GM12878 (cell line): ENCODE data around the gene MTA3. TPM values are rescaled to one million over a fixed set of nuclear protein-coding genes. Genes with fewer than 3 reads are reported as not detected.

Source experiments
- ELK1 ChIP-seq: IDR thresholded peaks from 2 replicates; pipeline ENCODE4 v1.6.1; 2012; ENCODE audit warnings: low read depth, low read length, improper control_type of control experiment
- GATAD2B ChIP-seq: fragments of 450-650 bp; conservative IDR thresholded peaks from 2 replicates; pipeline ENCODE4 v1.6.1; 2017; ENCODE audit warnings: low read depth, mild to moderate bottlenecking, moderate library complexity
- IRF4 ChIP-seq: IDR thresholded peaks from 2 replicates; pipeline ENCODE4 v1.6.1; 2011; ENCODE audit warnings: low read depth, low read length
- MEF2A ChIP-seq: IDR thresholded peaks from 2 replicates; pipeline ENCODE4 v1.6.1; 2011; ENCODE audit warnings: low read depth, mild to moderate bottlenecking, low read length, moderate library complexity; ENCODE audit not compliant: insufficient read depth
- MTA3 ChIP-seq: IDR thresholded peaks from 2 replicates; pipeline ENCODE4 v1.6.1; 2012; ENCODE audit warnings: low read length, inconsistent platforms, borderline replicate concordance
- MYB ChIP-seq: fragments of 150-350 bp; IDR thresholded peaks from 2 replicates; pipeline ENCODE4 v1.6.1; 2014; ENCODE audit warnings: mild to moderate bottlenecking, low read depth, low read length, borderline replicate concordance
- NFYA ChIP-seq: IDR thresholded peaks from 2 replicates; pipeline ENCODE4 v1.6.1; 2011; ENCODE audit warnings: low read depth, mild to moderate bottlenecking, low read length, improper control_type of control experiment, borderline replicate concordance
- NKRF ChIP-seq: fragments of 450-650 bp; conservative IDR thresholded peaks from 2 replicates; pipeline ENCODE4 v1.6.1; 2017; ENCODE audit warnings: mild to moderate bottlenecking, moderate library complexity
- SP1 ChIP-seq: IDR thresholded peaks from one replicate; pipeline ENCODE4 v1.6.1; 2011; ENCODE audit warnings: low read depth, low read length
- SREBF1 ChIP-seq: IDR thresholded peaks from 2 replicates; pipeline ENCODE4 v1.6.1; 2012; ENCODE audit warnings: mild to moderate bottlenecking, low read length
- SREBF2 ChIP-seq: IDR thresholded peaks from 2 replicates; pipeline ENCODE4 v1.6.1; 2012; ENCODE audit warnings: mild to moderate bottlenecking, low read length
- SRF ChIP-seq, 2 experiments: IDR thresholded peaks; 2 replicates each; pipeline ENCODE4 v1.6.1; 2011; ENCODE audit warnings: low read depth in 2 of 2, low read length in 2 of 2, mild to moderate bottlenecking in 1 of 2, moderate library complexity in 1 of 2
- STAT1 ChIP-seq: fragments of 450-650 bp; conservative IDR thresholded peaks from 2 replicates; pipeline ENCODE4 v1.6.1; 2014; ENCODE audit warnings: antibody characterized with exemption, mild to moderate bottlenecking
- SUPT20H ChIP-seq: IDR thresholded peaks from 2 replicates; pipeline ENCODE4 v1.6.1; 2011; ENCODE audit warnings: low read depth, mild to moderate bottlenecking, low read length, moderate library complexity, borderline replicate concordance; ENCODE audit not compliant: control insufficient read depth
- TAF1 ChIP-seq: IDR thresholded peaks from 2 replicates; pipeline ENCODE4 v1.6.1; 2011; ENCODE audit warnings: mild to moderate bottlenecking, low read depth, low read length, borderline replicate concordance
- TARDBP ChIP-seq: IDR thresholded peaks from 2 replicates; pipeline ENCODE4 v1.6.1; 2016; ENCODE audit warnings: borderline replicate concordance
- YY1 ChIP-seq: IDR thresholded peaks from 2 replicates; pipeline ENCODE4 v1.6.1; 2011; ENCODE audit warnings: low read depth, mild to moderate bottlenecking, low read length
- polyA plus RNA-seq, 11 experiments: library from polyadenylated mRNA; depleted of rRNA in 4 of 11; unstranded in 6 of 11; stranded (reverse) in 5 of 11; fragments of >200 nt; fragmentation: Nextera tagmentation in 4 of 11; fragmentation: Illumina TruSeq in 1 of 11; extraction: Ambion mirVana in 4 of 11; extraction: Trizol in 1 of 11; gene quantifications; 1 replicate in 1 of 11; 2 replicates in 10 of 11; pipeline versions ENCODE4 v1.2.1 to v1.2.3, GENCODE V29; 2011 to 2016; ENCODE audit warnings: inconsistent platforms in 2 of 11, missing spikeins in 2 of 11, low read depth in 1 of 11
- total RNA-seq, 4 experiments: library from RNA; depleted of rRNA in 3 of 4; stranded (reverse); fragments of >200 nt in 3 of 4; fragmentation: Illumina TruSeq in 1 of 4; extraction: Trizol in 1 of 4; gene quantifications; 2 replicates each; pipeline versions ENCODE4 v1.2.1 to v1.2.3, GENCODE V29; 2013 to 2021
- TF ChIP-seq, protein P1 (sequence below): fragments of 450-650 bp; IDR thresholded peaks from 2 replicates; pipeline ENCODE4 v1.6.1; 2016; ENCODE audit warnings: mild to moderate bottlenecking, moderate library complexity, borderline replicate concordance
- TF ChIP-seq, protein P2 (sequence below): fragments of 450-650 bp; IDR thresholded peaks from 2 replicates; pipeline ENCODE4 v1.6.1; 2016; ENCODE audit warnings: mild to moderate bottlenecking
- TF ChIP-seq, protein P3 (sequence below): fragments of 450-650 bp; formaldehyde crosslinking; IDR thresholded peaks from 2 replicates; pipeline ENCODE4 v1.4.0; 2022; ENCODE audit warnings: mild to moderate bottlenecking, moderate library complexity

MTA3 gene
- total and polyA plus RNA-seq, 10 of the 15 experiments (the other 5 are each of a cell fraction or from before 2014, with no cell fraction given) = 17.6 to 45.5 (median 26.5) TPM

- TF ChIP-seq, protein P1, sequence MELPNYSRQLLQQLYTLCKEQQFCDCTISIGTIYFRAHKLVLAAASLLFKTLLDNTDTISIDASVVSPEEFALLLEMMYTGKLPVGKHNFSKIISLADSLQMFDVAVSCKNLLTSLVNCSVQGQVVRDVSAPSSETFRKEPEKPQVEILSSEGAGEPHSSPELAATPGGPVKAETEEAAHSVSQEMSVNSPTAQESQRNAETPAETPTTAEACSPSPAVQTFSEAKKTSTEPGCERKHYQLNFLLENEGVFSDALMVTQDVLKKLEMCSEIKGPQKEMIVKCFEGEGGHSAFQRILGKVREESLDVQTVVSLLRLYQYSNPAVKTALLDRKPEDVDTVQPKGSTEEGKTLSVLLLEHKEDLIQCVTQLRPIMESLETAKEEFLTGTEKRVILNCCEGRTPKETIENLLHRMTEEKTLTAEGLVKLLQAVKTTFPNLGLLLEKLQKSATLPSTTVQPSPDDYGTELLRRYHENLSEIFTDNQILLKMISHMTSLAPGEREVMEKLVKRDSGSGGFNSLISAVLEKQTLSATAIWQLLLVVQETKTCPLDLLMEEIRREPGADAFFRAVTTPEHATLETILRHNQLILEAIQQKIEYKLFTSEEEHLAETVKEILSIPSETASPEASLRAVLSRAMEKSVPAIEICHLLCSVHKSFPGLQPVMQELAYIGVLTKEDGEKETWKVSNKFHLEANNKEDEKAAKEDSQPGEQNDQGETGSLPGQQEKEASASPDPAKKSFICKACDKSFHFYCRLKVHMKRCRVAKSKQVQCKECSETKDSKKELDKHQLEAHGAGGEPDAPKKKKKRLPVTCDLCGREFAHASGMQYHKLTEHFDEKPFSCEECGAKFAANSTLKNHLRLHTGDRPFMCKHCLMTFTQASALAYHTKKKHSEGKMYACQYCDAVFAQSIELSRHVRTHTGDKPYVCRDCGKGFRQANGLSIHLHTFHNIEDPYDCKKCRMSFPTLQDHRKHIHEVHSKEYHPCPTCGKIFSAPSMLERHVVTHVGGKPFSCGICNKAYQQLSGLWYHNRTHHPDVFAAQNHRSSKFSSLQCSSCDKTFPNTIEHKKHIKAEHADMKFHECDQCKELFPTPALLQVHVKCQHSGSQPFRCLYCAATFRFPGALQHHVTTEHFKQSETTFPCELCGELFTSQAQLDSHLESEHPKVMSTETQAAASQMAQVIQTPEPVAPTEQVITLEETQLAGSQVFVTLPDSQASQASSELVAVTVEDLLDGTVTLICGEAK = no peak
- no peak for TF ChIP-seq TAF1
- 0 out of 2 replicates have a peak, but pooled peaks have one; percentile 10 for TF ChIP-seq IRF4
- TF ChIP-seq SUPT20H = no peak
- no peak for TF ChIP-seq SRF (IDR thresholded peaks at IDR 0.05; ENCODE audit: low read depth in 2 of 2, low read length in 2 of 2)
- no peak for TF ChIP-seq TARDBP
- no peak for TF ChIP-seq SREBF2
- TF ChIP-seq ELK1 = no peak
- no peak for TF ChIP-seq MYB
- TF ChIP-seq, protein P2, sequence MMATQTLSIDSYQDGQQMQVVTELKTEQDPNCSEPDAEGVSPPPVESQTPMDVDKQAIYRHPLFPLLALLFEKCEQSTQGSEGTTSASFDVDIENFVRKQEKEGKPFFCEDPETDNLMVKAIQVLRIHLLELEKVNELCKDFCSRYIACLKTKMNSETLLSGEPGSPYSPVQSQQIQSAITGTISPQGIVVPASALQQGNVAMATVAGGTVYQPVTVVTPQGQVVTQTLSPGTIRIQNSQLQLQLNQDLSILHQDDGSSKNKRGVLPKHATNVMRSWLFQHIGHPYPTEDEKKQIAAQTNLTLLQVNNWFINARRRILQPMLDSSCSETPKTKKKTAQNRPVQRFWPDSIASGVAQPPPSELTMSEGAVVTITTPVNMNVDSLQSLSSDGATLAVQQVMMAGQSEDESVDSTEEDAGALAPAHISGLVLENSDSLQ = peak; percentile 92
- TF ChIP-seq, protein P3, sequence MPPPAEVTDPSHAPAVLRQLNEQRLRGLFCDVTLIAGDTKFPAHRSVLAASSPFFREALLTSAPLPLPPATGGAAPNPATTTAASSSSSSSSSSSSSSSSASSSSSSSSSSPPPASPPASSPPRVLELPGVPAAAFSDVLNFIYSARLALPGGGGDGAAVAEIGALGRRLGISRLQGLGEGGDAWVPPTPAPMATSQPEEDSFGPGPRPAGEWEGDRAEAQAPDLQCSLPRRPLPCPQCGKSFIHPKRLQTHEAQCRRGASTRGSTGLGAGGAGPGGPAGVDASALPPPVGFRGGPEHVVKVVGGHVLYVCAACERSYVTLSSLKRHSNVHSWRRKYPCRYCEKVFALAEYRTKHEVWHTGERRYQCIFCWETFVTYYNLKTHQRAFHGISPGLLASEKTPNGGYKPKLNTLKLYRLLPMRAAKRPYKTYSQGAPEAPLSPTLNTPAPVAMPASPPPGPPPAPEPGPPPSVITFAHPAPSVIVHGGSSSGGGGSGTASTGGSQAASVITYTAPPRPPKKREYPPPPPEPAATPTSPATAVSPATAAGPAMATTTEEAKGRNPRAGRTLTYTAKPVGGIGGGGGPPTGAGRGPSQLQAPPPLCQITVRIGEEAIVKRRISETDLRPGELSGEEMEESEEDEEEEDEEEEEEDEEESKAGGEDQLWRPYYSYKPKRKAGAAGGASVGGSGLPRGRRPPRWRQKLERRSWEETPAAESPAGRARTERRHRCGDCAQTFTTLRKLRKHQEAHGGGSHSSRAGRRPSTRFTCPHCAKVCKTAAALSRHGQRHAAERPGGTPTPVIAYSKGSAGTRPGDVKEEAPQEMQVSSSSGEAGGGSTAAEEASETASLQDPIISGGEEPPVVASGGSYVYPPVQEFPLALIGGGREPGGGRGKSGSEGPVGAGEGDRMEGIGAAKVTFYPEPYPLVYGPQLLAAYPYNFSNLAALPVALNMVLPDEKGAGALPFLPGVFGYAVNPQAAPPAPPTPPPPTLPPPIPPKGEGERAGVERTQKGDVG (CRISPR knock-in tag) = no peak
- TF ChIP-seq GATAD2B = no peak
- no peak for TF ChIP-seq NKRF
- no peak for TF ChIP-seq SREBF1
- no peak for TF ChIP-seq STAT1
- TF ChIP-seq NFYA = no peak
- no peak for TF ChIP-seq MEF2A
- TF ChIP-seq YY1 = no peak
- TF ChIP-seq SP1 = no peak
- peak; percentile 62; the same call in 1 of the 2 replicates for TF ChIP-seq MTA3
These were observed 1.6 kb upstream of the MTA3 start (continued) for GRCh38 chr2:42566837-42567321.
